K562 (cell line): ENCODE results near the gene MDC1. TPM values are rescaled to one million over a fixed set of nuclear protein-coding genes. Genes with fewer than 3 reads are reported as not detected.

ENCODE experiments used
- BCOR ChIP-seq: fragments of 450-650 bp; IDR thresholded peaks from 2 replicates; pipeline ENCODE4 v1.6.1; 2016
- BDP1 ChIP-seq: IDR thresholded peaks from 3 replicates; pipeline ENCODE4 v1.6.1; 2011; ENCODE audit not compliant: insufficient read length, insufficient read depth
- BHLHE40 ChIP-seq: IDR thresholded peaks from 2 replicates; pipeline ENCODE4 v1.6.1; 2011; ENCODE audit warnings: low read length, improper control_type of control experiment
- CHCHD3 ChIP-seq: fragments of 250-450 bp; sonication (Bioruptor Pico); IDR thresholded peaks from 2 replicates; pipeline ENCODE4 v2.1.2; 2022; ENCODE audit warnings: mild to moderate bottlenecking
- CREB1 ChIP-seq, 2 experiments: sonication (generic) in 1 of 2; formaldehyde crosslinking in 1 of 2; IDR thresholded peaks; 2 replicates each; pipeline versions ENCODE4 v1.6.1 to v1.8.0; 2012 to 2022; ENCODE audit warnings: inconsistent platforms in 1 of 2, mild to moderate bottlenecking in 1 of 2, missing genetic modification reagents in 1 of 2, moderate library complexity in 1 of 2
- DEAF1 ChIP-seq: fragments of 450-650 bp; formaldehyde crosslinking; IDR thresholded peaks from 2 replicates; pipeline ENCODE4 v1.4.0; 2020; ENCODE audit warnings: mild to moderate bottlenecking, moderate library complexity
- ELK1 ChIP-seq: sonication (generic); formaldehyde crosslinking; IDR thresholded peaks from 2 replicates; pipeline ENCODE4 v1.8.1; 2022; ENCODE audit warnings: missing genetic modification reagents
- FIP1L1 ChIP-seq: fragments of 200-400 bp; formaldehyde crosslinking; IDR thresholded peaks from 2 replicates; pipeline ENCODE4 v1.6.1; 2018; ENCODE audit warnings: mild to moderate bottlenecking, low read depth, low read length; ENCODE audit not compliant: poor library complexity, severe bottlenecking
- GTF2E2 ChIP-seq: fragments of 200-800 bp; sonication (Bioruptor generic); IDR thresholded peaks from 2 replicates; pipeline ENCODE4 v1.6.1; 2016; ENCODE audit warnings: missing genetic modification characterization, missing compliant biosample characterization
- HLTF ChIP-seq: fragments of 450-650 bp; IDR thresholded peaks from 2 replicates; pipeline ENCODE4 v1.6.1; 2016
- KDM2B ChIP-seq: fragments of 250-450 bp; sonication (Bioruptor Pico); IDR thresholded peaks from 2 replicates; pipeline ENCODE4 v1.8.0; 2021; ENCODE audit warnings: mild to moderate bottlenecking, moderate library complexity
- NCOR1 ChIP-seq: fragments of 450-650 bp; IDR thresholded peaks from 2 replicates; pipeline ENCODE4 v1.6.1; 2016; ENCODE audit warnings: mild to moderate bottlenecking, moderate library complexity
- NKRF ChIP-seq: fragments of 450-650 bp; IDR thresholded peaks from 2 replicates; pipeline ENCODE4 v1.6.1; 2016; ENCODE audit warnings: borderline replicate concordance
- POLR2H ChIP-seq: IDR thresholded peaks from 2 replicates; pipeline ENCODE4 v1.6.1; 2016; ENCODE audit warnings: missing genetic modification characterization, low read depth, mild to moderate bottlenecking, control low read depth, missing compliant biosample characterization, moderate library complexity
- STAT5B ChIP-seq: fragments of 250-450 bp; sonication (Bioruptor Pico); IDR thresholded peaks from 2 replicates; pipeline ENCODE4 v1.8.0; 2021; ENCODE audit warnings: mild to moderate bottlenecking, inconsistent platforms
- TEAD1 ChIP-seq, 2 experiments: fragments of 450-650 bp in 1 of 2; sonication (generic) in 1 of 2; formaldehyde crosslinking; IDR thresholded peaks; 2 replicates each; pipeline versions ENCODE4 v1.4.0 to v1.8.0; 2020 to 2022; ENCODE audit warnings: mild to moderate bottlenecking in 2 of 2, missing genetic modification reagents in 1 of 2
- TFAP4 ChIP-seq: sonication (generic); formaldehyde crosslinking; IDR thresholded peaks from 2 replicates; pipeline ENCODE4 v1.8.0; 2022; ENCODE audit warnings: missing genetic modification reagents, mild to moderate bottlenecking, moderate library complexity, borderline replicate concordance
- YBX1 ChIP-seq: fragments of 450-650 bp; IDR thresholded peaks from 2 replicates; pipeline ENCODE4 v1.7.1; 2016; ENCODE audit warnings: mild to moderate bottlenecking
- ZBTB5 ChIP-seq: fragments of 450-650 bp; IDR thresholded peaks from 2 replicates; pipeline ENCODE4 v1.6.1; 2017; ENCODE audit warnings: antibody characterized with exemption
- ZFPM2 ChIP-seq: fragments of 250-450 bp; sonication (Bioruptor Pico); IDR thresholded peaks from 2 replicates; pipeline ENCODE4 v1.5.1; 2022; ENCODE audit warnings: mild to moderate bottlenecking
- ZNF143 ChIP-seq: sonication (generic); formaldehyde crosslinking; IDR thresholded peaks from 2 replicates; pipeline ENCODE4 v1.9.0; 2022; ENCODE audit warnings: mild to moderate bottlenecking, missing genetic modification reagents
- polyA plus RNA-seq, 8 experiments: library from polyadenylated mRNA; depleted of rRNA in 4 of 8; stranded (reverse) in 5 of 8; unstranded in 3 of 8; fragments of >200 nt; fragmentation: Nextera tagmentation in 2 of 8; fragmentation: Illumina TruSeq in 1 of 8; extraction: Ambion mirVana in 2 of 8; extraction: Trizol in 1 of 8; gene quantifications; 2 replicates each; pipeline versions ENCODE4 v1.2.1 to v1.2.3, GENCODE V29; 2011 to 2014; ENCODE audit warnings: inconsistent platforms in 1 of 8, missing spikeins in 1 of 8
- total RNA-seq, 7 experiments: library from RNA; depleted of rRNA in 6 of 7; stranded (reverse); fragments of >200 nt in 6 of 7; fragmentation: Illumina TruSeq in 2 of 7; extraction: Trizol in 2 of 7; gene quantifications; 2 replicates each; pipeline versions ENCODE4 v1.2.1 to v1.2.3, GENCODE V29; 2011 to 2021; ENCODE audit warnings: low replicate concordance in 1 of 7

Gene MDC1
- total and polyA plus RNA-seq, 9 of the 15 experiments (the other 6 are each of a cell fraction or from before 2014, with no cell fraction given) = 8.2 to 114 (median 20.0) TPM

GRCh38 chr6:30744054-30744805, 27.1 kb upstream of the MDC1 start, which contains the start of gene IER3 (continued):
- peak; percentile 65 for TF ChIP-seq DEAF1
- no peak for TF ChIP-seq HLTF
- 0 out of 2 replicates have a peak, but pooled peaks have one; percentile 61 for TF ChIP-seq ZFPM2 (CRISPR knock-in tag)
- TF ChIP-seq BDP1 = no peak
- peak; percentile 43; the same call in 1 of the 2 replicates for TF ChIP-seq ZNF143 (CRISPR knock-in tag)
- TF ChIP-seq NKRF = no peak
- TF ChIP-seq ZBTB5 = no peak
- peak; percentile 96 for TF ChIP-seq FIP1L1
- no peak for TF ChIP-seq ELK1 (CRISPR knock-in tag)
- TF ChIP-seq KDM2B (CRISPR knock-in tag) = peak; percentile 39; the same call in 1 of the 2 replicates
- peak; percentile 98 for TF ChIP-seq POLR2H (tag)
- 0 out of 2 replicates have a peak, but pooled peaks have one; percentile 30 for TF ChIP-seq NCOR1
- TF ChIP-seq TEAD1 (CRISPR knock-in tag; IDR thresholded peaks at IDR 0.05) = peak in 1 of 2 experiments; percentile 63; a peak in 3 of 4 replicates
- peak; percentile 69 for TF ChIP-seq BCOR
- TF ChIP-seq STAT5B (CRISPR knock-in tag) = no peak
- TF ChIP-seq YBX1 = no peak
- no peak for TF ChIP-seq CREB1 (IDR thresholded peaks at IDR 0.05)
- 0 out of 2 replicates have a peak, but pooled peaks have one; percentile 38 for TF ChIP-seq CREB1 (CRISPR knock-in tag; IDR thresholded peaks at IDR 0.05)
- TF ChIP-seq BHLHE40 = peak; percentile 72; the same call in 1 of the 2 replicates
- TF ChIP-seq TFAP4 = peak; percentile 95
- peak; percentile 98 for TF ChIP-seq GTF2E2
- no peak for TF ChIP-seq CHCHD3 (CRISPR knock-in tag)
